HG03103 (cell line): ENCODE data around the gene MATN4.

Source experiments
- ATAC-seq: cut with Tn5 transposase; IDR thresholded peaks from one replicate; pipeline ENCODE4 v1.9.1; 2021; ENCODE audit warnings: low read depth; ENCODE audit not compliant: unreplicated experiment

Gene MATN4

DNA sequence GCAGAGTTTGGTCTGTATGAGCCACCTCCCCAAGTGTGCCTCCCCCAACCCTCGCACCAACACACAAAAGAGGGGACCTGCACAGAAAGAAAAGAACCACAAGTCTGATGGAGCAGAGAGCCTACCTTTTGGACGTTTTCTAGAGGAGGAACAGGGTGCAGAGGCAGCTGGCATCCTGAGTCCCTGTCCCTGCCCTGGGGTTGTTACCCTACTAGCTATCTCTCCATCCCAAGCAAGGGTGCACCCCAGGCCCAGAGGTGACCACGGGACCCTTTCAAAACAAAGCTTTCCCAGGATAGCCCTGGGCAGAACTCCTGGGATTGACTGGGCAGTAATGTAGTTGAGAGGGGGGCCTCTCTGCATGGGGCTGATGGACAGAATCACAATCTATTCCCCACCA, 9.7 kb upstream of the MATN4 start:
- ATAC-seq = no peak

GRCh38 chr20:45316150-45317080, 8.3 kb upstream of the MATN4 start:
- ATAC-seq = no peak

- no peak for ATAC-seq
Observed at GRCh38 chr20:45315672-45316071, 7.6 kb upstream of the MATN4 start.

GRCh38 chr20:45313943-45314342, 5.8 kb upstream of the MATN4 start:
- no peak for ATAC-seq

DNA sequence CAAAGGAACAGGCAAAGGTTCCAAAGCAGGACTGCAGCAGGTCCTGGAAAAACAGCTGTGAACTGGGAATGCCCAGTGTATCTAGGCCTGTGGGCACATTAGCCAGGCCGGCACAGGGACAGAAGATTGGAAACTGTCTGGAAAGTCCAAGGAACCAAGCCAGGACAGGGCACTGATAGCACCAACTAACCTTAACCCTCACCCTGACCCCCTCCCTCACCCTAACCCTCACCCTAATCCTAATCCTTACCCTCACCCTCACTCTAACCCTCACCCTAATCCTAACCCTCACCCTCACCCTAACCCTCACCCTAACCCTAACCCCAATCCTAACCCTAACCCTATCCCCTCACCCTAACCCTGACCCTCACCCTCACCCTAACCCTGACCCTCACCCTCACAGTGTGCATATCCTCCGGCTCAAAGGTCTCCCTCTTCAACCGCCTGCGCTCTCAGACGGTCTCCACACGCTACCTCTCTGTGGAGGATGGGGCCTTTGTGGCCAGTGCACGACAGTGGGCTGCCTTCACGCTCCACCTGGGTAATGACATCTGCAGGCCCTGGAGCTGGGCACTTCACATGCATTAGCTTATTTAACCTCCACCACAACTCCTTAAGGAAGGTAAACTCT, 5.1 kb upstream of the MATN4 start:
- no peak for ATAC-seq

GRCh38 chr20:45312241-45312640, 4.1 kb upstream of the MATN4 start:
- ATAC-seq = no peak

DNA sequence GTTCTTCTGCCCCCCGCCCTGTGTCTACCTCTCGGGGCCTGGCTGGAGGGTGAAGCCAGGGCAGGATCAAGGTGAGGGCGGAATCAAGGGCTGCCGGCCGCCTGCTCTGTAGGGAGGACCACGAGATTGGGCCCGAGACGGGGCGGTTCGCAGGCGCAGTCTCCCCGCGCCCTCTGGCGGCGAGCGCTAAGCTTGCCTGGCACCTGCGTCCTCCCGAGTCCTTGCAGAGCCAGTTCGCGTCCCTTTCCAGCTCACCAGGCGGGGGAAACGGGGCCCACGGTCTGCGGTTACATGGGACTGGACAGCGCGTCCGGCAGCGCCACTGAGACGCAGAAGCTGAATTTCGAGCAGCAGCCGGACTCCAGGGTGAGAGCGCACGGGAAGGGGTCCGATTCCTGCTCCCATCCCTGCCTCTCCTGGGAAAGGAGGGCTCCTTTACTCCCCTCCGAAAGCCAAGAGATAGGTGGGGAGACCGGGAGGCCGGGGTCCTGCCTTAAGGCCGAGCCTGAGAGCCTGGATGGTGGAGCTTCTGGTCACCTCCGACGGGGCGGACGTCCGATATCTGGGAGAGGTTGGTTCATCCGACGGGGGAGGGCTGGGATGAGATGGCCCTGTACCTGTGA, 3.6 kb upstream of the MATN4 start:
- no peak for ATAC-seq

DNA sequence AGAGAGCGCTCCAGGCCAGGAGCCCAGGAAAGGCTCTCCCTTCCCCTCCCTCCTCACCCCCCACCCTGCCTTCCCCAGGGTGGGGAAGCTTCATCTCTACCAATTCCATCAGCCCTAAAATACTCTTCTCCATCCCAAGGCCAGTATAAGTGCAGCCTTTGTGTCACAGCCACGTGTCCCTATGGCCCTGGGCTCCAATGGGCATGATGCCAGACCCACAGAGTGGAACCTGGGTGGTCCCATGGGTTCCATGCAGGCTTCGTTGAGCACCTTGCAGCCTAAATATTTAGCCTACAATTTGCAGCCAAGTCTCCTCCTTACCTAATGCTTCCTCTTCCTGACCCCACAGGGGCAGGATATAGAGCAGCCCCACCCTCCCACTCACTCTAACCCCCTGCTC, 976 bp upstream of the MATN4 start:
- ATAC-seq = no peak

DNA sequence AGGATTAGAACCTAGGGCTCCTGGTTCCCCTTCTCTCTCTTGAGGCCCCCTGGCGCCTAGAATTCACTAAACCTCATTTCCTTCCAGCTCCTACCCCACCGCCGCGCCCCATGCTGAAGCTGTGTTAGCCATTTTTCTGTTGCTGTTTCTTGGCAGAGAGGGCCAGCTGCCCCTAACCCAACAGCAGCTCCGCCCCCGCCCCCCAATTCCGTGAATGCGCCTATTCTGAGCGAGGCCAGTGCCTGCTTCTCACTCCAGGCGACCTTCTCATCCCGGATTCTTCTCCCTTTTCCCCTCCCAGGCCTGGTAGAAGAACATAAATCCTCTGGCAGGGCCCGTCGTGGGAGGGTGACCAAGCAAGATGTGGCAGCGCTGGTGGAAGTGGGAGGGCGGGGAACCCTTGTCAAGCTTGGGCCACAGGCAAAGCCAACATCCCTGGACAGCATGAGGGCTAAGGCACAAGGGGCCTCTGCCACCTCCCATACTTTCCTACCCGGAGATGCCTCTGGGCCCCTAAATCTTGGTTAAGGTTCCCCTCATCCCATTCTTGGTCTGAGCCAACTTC, 941 bp downstream of the MATN4 start:
- ATAC-seq = no peak

- no peak for ATAC-seq
Observed at GRCh38 chr20:45306431-45306982, 1.6 kb downstream of the MATN4 start, which contains the start of gene RBPJL. Gene RBPJL, plus strand, starts transcription at chr20:45306840. Its CDS starts 83 bp downstream, at chr20:45306923.

GRCh38 chr20:45305262-45305661, 2.8 kb downstream of the MATN4 start:
- ATAC-seq = no peak

GRCh38 chr20:45304464-45304999, 3.6 kb downstream of the MATN4 start:
- ATAC-seq = no peak

GRCh38 chr20:45303586-45304463, 4.3 kb downstream of the MATN4 start:
- ATAC-seq = no peak

DNA sequence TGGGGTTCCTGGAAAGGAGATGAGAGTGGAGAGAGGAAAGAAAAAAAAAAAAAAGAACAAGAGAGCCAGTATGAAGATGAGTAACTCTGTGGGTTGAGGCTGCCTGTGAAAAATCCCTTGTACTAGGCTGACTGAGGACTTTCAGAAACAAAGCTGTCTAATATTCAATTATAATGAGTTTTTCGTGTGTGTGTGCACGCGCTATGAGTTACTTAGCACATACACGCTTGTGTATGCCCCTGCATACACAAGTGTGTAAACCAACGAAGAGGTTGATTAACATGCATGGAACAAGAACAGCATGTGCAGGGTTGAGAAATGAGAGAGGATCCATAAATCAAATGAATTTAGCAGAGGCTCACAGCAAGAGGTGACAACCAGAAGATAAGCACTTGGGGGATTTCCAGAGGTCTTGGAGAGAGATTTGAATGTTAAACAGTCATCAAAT, 6.3 kb downstream of the MATN4 start:
- ATAC-seq = no peak

DNA sequence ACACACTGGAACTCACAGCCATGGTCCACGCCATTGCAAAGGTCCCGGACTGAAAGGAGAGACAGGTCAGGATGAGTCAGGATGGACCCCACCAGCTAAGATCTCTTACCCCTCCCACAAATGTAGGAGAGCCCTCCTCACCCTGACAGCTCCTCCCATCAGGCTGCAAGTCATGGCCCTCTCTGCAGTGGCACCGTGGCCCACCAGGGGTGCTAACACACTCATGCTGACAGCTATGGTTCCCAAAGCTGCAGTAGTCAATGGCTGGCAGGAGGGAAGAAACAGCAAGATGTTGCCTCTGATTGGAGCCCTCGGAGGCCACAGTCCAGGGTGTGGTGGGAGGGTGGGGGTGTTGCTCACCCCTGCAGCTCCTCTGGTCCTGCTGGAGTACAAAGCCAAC, 7.1 kb downstream of the MATN4 start:
- ATAC-seq = peak; percentile 68

- no peak for ATAC-seq
Observed at GRCh38 chr20:45299786-45300185, 8.3 kb downstream of the MATN4 start.

DNA sequence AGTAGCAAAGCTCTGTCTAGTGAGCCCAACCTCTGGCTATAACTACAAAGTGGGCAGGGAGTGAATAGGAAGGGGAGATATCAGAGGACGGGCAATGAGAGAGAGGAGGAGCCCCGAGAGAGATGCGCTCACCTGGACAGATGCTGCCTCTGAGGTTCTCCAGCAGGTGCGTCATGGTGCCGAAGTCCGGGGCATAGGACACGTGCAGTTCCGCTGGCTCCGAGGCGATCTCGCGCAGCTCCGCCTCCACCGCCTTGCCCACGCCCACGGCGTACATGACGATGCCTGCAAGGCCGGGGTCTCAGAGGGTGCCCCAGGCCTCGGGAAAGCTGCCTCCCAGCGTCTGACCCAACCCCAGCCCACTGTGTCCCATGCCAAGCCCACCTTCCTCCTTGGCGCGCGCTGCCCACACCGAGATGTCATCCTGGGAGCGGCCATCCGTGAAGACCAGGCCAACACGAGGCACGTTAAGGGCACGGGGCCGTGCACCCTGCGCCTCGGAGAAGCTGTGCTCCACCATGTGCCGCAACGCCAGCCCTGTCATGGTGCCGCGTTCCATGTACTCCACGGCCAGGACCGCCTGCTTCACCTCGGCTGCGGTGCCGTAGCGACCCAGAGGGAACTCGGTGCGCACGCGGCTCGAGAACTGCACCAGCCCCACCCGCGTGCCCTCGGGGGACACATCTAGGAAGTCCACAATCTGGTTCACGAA, 10.2 kb downstream of the MATN4 start:
- ATAC-seq = no peak

GRCh38 chr20:45294659-45295058, 13.4 kb downstream of the MATN4 start:
- ATAC-seq = no peak

- no peak for ATAC-seq
Observed at GRCh38 chr20:45294003-45294368, 14.1 kb downstream of the MATN4 start.
